Measurements from ENCODE around the gene OGDH.
"Not testable (repeated sequence)": the region's sequence is repeated elsewhere in the genome, so short reads cannot be mapped to it uniquely, and the experiment has no call there.

OGDH gene

GRCh38 chr7:44580945-44581878 is 25.2 kb upstream of the OGDH start:
- peak; percentile 59 for DNase-seq

DNA sequence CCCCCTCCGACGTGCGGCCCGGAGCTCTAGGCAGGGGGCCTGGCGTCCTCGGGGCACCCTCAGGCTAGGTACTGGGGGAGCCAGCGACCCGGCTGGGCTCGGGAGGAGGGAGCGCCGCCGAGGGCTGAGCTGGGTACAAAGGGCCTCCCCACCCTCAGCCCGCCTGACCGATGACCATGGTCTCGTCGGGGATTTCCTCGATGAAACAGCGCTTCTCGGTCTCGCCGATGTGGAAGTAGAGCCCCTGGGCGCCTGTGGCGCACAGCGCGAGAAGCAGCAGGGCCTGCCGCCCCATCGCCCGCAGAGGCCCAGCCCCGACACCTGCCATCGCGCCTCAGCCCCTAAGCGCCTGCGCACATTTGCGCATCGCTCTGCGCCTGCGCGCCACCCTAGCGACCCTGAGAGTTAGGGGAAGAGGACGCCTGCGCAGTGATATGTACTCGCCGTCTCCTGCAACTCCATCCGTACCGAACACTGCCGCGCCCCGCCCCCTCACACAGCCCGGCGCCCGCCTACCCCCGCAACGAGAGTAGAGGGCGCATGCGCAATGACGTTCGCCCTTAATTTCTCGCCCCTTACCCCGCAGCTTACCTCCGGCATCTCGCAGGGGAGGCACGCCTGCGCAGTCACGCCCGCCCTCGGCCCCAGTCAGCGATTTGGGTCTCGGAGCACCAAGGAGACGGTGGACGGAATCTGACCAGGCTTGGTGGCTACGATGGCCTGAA is 24.4 kb upstream of the OGDH start, which contains the start of gene TMED4:
TSS of gene TMED4 (minus strand) at position 353 of the 725 bp plus-strand sequence. CDS start at position 328, 25 bp downstream.
- DNase-seq, result peak; percentile 100

GRCh38 chr7:44583146-44583865 is 23.1 kb upstream of the OGDH start:
- no peak for DNase-seq

GRCh38 chr7:44587843-44588711 is 18.4 kb upstream of the OGDH start:
- DNase-seq, result peak; percentile 30

GRCh38 chr7:44590910-44591309 is 15.5 kb upstream of the OGDH start:
- DNase-seq, result no peak

- DNase-seq, result no peak
These were observed 10.3 kb upstream of the OGDH start for GRCh38 chr7:44595934-44596635.

GRCh38 chr7:44597181-44597580 is 9.2 kb upstream of the OGDH start:
- DNase-seq, result not testable (repeated sequence)

GRCh38 chr7:44599222-44599621 is 7.2 kb upstream of the OGDH start:
- no peak for DNase-seq

GRCh38 chr7:44602576-44602910 is 3.9 kb upstream of the OGDH start:
- no peak for DNase-seq

DNA sequence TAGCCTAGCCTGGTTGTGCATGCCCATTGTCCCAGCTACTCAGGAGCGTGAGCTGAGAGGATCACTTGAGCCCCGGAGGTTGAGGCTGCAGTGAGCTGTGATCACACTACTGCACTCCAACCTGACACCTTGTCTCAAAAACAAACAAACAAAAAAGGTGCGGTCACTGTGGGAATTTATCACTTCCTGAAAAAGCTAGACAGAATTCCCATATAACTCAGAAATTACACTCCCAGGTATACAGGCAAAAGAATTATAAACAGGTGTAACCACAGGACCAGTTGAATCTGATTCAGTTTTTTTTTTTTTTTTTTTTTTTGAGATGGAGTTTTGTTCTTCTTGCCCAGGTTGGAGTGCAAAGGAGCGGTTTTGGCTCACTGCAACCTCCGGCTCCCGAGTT is 3.2 kb upstream of the OGDH start:
- DNase-seq, result no peak

GRCh38 chr7:44604941-44605340 is 1.5 kb upstream of the OGDH start:
- DNase-seq, result no peak

DNA sequence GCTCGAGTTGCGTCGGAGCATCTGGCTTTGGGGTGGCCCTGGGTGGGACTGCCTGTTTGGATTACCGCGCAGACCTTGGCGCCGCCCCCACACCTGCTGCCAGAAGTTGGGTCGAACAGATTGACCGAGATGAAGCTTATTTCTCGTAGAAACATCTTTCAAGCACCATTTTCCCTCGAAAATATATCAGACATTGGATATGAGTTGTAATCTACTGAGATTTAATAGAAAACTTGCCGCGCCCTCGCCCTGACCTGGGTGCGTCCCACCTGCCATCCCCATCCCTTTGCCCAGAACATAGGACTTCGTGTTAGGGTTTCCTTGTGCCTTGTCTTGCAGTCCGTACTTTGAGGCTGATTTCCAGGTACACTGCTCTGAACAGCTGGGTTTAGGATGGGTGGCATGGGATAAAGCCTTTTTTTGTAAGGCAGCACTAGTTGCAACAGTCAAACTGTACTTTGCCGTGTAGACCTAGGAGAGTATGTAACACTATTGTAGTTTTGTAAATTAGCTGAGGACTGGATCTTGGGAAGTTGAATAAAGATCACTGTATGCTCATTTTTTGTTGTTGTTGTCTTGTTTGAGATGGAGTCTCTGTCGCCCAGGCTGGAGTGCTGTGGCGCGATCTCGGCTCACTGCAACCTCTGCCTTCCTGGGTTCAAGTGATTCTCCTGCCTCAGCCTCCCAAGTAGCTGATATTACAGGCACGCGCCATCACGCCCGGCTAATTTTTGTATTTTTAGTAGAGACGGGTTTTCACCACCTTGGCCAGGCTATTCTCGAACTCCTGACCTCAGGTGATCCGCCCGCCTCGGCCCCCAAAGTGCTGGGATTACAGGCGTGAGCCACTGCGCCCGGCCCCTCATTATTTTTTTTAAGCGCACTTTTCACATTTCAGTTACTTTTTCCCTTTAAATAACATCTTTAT is 978 bp downstream of the OGDH start:
- DNase-seq, result no peak

DNA sequence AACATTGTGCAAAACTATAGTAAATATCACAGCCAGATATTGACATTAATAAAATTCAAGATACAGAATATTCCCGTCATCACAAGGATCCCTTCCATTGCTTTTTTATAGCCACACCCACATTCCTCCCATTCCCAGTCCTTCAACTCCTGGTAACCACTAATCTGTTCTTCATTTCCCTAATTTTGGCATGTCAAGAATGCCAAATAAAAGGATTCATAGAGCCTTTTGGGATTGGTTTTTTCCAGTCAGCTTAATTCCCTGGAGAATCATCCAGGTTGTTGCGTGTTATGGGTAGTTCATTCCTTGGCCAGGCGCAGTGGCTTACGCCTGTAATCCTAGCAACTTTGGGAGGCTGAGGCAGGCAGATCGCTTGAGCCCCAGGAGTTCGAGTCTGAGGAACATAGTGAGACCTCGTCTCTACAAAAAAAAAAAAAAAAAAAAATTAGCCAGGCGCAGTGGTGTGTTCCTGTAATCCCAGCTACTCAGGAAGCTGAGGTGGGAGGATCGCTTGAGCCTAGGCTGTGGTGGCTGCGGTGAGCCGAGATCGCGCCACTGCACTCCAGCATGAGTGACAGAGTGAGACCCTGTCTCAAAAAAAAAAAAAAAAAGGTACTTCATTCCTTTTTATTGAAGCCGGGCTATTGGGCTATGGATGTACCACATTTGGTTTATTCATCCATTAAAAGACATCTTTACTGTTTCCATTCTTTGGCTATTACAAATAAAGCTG is 2.7 kb downstream of the OGDH start:
- no peak for DNase-seq

DNA sequence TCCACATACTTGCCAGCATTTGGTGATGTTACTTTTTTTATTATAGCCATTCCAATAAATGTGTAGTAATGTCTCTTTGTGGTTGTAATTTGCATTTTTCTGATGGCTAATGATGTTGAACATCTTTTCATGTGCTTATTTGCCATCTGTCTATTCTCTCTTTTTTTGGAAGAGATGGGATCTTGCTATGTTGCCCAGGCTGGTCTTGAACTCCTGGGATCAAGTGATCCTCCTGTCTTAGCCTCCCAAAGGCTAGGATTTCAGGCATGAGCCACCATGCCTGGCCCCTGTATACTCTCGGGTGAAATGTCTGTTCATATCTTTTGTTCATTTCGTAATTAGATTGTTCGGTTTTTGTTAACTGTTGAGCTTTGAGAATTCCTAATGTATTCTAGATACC is 3.4 kb downstream of the OGDH start:
- DNase-seq, result no peak

DNA sequence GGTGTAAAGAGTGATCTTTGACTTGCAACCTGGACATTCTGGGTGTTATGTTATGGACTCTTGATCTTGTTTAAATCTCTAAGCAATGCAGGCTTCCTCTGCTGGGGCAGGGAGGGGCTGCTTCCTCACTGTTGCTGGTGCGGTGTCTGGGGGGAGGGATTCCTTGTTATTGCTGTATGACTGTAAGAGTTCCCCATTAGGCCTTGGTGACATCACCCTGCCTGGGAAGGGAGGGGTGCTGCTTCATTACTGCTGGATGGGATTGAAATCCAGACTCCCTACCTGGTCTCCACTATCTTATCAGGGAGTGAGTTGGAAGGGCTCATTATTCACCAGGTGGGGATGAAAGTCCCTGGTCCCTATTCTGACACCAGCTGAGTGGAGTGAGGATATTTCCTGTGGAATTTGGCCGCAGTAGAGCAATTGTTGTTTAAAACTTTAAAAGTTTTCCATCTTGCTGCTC is 8.8 kb downstream of the OGDH start:
- DNase-seq, result no peak

- no peak for DNase-seq
These were observed 9.4 kb downstream of the OGDH start for GRCh38 chr7:44615793-44616192.

DNA sequence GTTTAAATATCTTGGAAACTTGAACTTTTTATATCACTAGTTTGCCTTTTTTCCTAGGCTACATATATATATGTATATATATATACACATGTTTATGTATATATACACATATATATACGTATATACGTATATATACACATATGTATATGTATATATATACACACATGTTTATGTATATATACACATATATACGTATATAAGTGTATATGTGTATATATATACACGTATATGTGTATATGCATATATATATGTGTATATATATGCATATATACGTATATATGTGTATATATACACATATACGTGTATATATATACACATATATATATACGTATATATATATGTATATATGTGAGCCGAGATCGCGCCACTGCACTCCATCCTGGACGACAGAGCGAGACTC is 10.1 kb downstream of the OGDH start:
- DNase-seq, result no peak

GRCh38 chr7:44617225-44617890 is 10.9 kb downstream of the OGDH start:
- peak; percentile 62 for DNase-seq

GRCh38 chr7:44618045-44618444 is 11.6 kb downstream of the OGDH start:
- DNase-seq, result no peak

Measured in stimulated activated CD4-positive, alpha-beta T cell treated with anti-CD3 and anti-CD28 coated beads, Interleukin-1b, Interleukin-23, amount 100 ng/mL, for 48 hours (primary cell).